Activated T-cell treated with anti-CD3 and anti-CD28 coated beads for 48 hours (primary cell): ENCODE results near the gene FBXL2.
A peak's percentile ranks its signal among the peaks of the same experiment; 100 is the strongest.

Experiments used
- DNase-seq: peaks from one replicate; pipeline ENCODE4 v3.0.0-alpha.2; 2020; ENCODE audit warnings: low read depth

FBXL2 gene

DNA sequence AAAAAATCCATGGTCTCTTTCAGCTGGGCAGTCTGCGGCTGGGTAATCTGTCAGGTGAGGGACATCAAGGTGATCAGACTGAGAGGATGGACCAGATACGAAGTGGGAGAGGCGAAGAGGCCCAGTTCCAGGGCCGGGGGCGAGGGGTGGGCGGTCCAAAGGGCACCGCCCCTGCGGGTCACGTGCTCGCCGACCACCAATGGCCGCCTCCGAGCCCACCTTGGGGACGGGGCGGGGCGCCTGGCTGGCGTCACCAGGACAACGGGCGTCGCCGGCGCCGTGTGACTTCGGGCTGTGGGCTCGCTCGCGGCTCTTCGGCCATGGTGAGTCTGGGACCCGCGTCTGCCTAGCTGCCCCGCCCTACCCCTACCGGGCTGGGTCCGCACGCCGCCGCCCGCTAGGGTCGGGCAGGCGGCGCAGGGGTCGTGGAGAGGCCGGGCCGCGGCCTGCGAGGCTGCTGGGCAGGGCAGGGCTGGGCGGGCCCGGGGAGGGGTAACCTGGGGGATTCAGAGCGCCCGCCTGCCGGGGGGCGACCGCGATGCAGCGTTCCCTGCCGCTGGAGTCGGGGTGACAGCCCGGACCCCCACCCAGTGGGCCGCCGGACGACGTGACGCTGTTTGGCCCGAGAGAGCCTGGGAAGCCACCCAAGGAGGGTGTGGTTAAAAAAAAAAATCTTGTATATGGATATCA lies at the start of gene FBXL2:
Gene FBXL2 (plus strand): TSS at position 250 of the 690 bp plus-strand sequence. CDS start 71 bp downstream, at position 321.
- peak; percentile 50 for DNase-seq

- DNase-seq: no peak
Observed at GRCh38 chr3:33229066-33229465, 48.2 kb upstream of the FBXL2 start.

DNA sequence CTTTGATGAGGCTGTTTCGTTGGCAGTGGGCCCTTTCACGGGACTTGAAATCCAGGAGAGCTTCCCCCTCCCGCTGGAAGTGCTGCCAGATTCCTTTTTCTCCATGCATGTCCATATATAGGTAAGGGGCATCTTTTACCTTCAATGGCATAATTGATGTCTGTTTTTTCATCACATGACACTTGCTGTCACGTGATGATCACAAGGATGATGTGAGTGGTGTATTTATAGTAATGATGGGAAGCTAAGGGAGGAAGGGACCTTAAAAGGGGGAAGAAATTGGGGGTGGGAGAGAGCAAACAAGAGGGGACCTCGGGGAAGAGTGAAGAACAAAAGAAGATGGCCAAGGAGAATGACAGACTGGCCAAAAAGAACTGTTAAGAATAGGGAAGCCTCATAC lies 47.3 kb upstream of the FBXL2 start:
- no peak for DNase-seq

- no peak for DNase-seq
Observed at GRCh38 chr3:33231756-33232465, 45.3 kb upstream of the FBXL2 start.

- no peak for DNase-seq
Observed at GRCh38 chr3:33233884-33234283, 43.4 kb upstream of the FBXL2 start.

DNA sequence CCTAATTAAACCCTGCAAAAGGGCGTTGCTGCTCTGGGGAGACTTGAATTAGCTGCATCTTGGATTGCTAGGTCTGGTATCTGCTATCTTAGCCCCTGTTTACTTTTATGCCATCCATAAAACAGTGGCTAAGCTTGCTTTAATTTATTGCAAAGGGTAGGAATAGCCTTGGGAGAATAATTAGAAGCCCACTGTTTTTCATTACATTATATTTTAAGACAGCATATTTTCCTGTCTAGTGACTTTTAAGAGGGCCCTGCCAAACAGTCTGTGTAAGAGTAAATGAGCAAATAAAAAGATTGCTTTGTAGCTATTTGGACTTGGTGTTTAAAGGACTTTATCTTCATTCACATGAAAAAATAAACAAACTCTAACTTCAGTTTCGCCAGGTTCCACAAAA lies 41.2 kb upstream of the FBXL2 start:
- no peak for DNase-seq

DNA sequence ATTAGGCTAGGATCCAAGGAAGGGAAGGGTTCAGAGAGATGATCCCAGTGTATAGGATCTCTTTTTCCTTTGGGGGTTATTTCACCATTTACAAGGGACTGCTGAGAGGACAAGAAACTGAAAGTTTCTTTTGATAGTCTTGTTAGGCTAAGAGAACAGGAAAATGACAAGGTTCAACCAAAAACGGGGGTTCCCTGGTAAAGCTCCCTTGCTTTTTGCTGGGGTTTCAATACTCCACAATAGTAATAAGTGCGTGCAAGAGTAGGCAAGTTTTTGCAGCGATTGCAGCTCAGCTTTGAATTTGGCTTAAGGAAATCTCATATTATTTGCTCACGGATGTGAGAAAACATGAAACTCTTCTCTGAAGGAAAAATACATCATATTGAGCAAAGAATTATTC lies 39.8 kb upstream of the FBXL2 start:
- no peak for DNase-seq

GRCh38 chr3:33238923-33239322 lies 38.3 kb upstream of the FBXL2 start:
- DNase-seq: no peak

DNA sequence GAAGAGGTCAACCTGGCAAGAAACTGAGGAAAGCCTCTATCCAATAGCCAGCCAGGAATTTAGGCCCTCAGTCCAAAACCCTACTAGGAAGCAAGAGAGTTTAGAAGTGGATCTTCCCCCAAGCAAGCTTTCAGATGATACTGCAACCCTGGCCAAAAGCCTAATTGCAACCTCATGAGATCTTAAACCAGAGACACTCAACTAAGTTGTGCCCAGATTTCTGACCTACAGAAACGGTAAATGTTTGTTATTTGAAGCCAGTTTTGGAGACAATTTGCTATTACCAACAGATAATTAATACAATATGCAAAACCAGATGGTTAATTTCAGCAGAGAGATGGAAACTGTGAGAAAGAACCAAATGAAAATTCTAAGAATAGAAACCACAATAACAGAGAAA lies 37.0 kb upstream of the FBXL2 start:
- no peak for DNase-seq

DNA sequence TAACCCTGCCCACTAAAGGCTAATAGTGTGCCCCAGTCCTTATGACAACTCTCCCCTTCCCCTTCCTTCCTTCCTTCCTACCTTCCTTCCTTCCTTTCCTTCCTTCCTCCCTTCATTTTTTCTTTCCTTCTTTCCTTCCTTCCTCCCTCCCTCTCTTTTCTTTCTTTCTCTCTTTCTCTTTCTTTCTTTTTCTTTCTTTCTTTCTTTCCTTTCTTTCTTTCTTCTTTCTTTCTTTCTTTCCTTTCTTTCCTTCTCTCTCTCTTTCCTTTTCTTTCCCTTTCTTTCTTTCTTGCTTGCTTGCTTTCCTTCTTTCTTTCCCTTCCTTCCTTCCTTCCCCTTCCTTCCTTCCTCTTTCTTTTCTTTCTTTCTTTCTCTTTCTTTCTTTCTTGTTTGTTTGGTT lies 30.5 kb upstream of the FBXL2 start:
- DNase-seq: no peak

DNA sequence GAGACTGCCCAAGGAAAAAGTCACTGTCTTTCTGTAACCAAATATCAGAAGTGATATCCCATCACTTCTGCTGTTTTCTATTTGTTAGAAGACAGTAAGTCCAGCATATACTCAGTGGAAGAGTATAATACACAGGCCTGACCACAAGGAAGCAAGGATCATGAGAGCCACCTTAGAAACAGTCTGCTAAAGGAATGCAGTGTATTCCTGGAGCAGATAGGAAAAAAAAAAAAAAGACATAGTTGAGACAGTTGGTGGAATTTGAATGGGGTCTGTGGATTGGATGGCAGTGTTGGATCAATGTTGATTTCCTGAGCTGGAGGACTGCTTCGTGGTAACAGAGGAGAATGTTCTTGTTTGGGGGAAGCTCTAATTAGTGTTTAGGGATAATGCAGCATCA lies 26.5 kb upstream of the FBXL2 start:
- DNase-seq: no peak

GRCh38 chr3:33256249-33256648 lies 21.0 kb upstream of the FBXL2 start:
- no peak for DNase-seq

DNA sequence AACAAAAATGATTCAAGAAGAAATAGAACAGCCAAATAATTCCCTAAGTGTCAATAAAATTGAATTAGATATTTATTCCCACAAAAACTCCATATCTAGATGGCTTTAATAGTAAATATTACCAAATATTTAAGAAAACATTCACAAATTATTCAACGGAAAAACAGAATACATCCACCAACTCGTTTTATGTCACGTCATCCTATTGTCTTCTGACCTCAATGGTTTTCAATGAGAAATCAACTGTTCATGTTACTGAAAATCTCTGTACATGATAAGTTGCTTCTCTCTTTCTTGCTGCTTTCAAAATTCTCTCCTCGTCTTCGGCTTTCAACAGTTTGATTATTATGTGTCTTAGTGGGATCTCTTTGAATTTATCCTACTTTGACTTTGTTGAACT lies 17.1 kb upstream of the FBXL2 start:
- DNase-seq: no peak

DNA sequence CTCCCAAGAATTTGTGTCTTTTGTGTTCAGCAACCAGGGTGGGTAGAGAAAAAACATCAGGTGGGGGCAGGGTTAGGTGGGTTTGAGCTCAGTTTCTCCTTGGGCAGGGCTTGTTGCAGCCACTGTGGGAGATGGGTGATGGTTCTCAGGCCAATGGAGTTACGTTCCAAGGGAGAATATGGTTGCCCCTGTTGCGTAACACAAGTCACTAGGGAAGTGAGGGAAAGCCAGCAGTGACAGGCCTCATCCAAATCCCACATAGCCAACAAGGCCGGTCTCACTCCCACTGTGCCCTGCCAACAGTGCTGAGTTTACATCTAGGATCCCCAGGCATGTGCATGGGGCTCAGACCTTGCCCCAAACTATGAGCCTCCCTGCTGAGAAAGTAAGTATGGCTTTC lies 7.9 kb upstream of the FBXL2 start:
- no peak for DNase-seq

DNA sequence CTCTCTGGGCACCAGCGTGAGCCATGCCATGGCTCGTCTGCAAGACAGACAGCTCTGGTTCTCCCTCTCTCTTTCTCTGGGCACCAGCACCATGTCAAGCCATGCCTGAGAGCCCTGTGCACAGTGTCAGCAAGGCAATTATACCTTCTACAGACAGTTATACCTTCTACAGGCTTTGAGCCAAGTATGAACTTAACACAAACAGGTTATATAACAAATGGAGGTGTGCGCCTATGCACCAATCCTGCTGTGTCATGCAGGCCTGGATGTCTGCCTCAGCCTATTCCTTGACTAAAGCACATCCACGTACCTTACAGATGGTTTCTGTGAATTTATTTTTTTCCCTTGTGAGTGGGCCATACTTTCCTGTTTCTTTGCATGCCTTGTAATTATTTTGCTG lies 5.9 kb upstream of the FBXL2 start:
- DNase-seq: no peak

DNA sequence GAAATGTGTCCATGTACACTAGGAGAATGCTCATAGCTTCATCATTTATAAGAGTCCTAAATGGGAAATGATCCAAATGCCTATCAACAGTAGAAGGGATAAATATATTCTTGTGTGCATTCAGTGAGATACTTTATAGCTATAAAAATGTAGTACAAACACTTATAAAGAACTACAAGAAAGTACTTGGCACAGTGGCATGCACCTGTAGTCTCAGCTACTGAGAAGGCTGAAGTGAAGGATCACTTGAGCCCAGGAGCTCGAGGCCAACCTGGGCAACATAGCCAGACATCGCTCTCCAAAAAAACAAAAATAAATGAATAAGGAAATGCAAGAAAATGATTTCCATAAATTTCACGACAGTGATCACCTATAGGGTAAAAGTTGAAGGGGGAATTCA lies 3.6 kb upstream of the FBXL2 start:
- no peak for DNase-seq

DNA sequence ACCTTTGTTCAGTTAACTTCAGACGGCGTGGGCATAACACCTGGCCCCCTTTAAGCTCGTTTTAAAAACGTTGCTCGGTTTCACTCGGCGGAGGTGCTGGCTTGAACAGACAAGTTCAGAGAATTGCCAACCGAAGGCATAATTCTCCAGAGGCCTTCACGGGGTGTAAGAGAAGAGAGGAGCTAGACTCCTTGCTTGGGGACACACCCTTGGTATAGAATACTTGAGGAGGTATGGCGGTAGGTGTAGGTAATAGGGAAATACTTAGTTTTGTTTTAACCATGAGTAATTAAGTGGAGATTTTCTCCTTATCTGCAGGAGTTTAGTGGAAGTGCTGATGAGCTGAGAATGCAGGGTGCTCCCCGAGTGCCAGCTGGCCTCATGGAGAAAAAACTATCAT lies 921 bp downstream of the FBXL2 start:
- DNase-seq: no peak

DNA sequence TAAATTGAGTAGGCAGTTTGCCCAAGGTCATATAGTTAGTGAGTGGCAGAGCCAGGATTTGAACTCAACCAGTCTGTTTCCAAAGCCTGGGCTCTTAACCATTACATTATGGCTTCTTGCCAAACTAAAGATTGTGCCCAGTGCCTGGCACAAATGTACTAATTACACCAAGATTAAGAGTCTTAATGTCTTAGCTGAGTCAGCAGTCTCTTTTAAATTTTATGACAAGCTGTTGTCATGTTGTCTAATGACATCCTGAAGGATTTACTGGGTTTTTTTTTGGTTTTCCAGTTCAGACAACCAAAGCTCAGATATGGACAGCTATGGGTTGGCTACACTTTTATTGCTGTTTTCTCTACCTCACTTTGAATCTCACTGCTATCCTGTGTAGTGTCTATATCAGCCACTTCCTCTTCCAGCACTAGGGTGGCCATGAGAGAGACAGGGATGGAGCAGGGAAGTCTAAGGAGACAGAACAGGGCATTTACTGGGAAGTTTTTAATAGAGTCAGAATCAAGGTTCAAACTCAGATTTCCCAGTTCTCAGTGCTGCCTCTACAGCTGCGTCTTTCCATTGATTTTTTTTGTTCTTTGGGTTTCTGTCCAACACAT lies 10.5 kb downstream of the FBXL2 start:
- DNase-seq: no peak

GRCh38 chr3:33299395-33300081 lies 22.3 kb downstream of the FBXL2 start:
- no peak for DNase-seq

- no peak for DNase-seq
Observed at GRCh38 chr3:33312361-33312760, 35.1 kb downstream of the FBXL2 start.

- DNase-seq: no peak
Observed at GRCh38 chr3:33313331-33313730, 36.1 kb downstream of the FBXL2 start.

DNA sequence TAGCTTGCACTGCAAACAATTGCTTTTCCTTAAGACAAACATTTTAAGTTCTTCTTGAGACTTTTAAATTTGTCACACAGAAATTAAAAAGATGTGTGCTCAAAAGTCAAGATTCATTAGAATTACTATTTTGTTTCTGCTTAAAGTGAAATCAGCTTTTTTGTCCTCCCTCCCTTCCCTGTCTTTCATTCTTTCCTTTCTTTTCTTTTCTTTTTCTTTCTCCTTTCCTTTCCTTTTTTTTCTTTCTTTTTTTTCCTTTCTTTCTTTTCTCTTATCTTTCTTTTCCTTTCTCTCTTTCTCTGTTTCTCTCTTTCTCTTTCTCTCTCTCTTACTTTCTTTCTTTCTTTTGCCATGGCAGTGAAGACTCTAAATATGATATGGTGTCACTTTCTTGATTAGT lies 37.8 kb downstream of the FBXL2 start:
- no peak for DNase-seq

GRCh38 chr3:33315826-33316225 lies 38.6 kb downstream of the FBXL2 start:
- DNase-seq: no peak
